Liver (tissue), 3 donors: ENCODE measurements around the gene ODC1.

ENCODE experiments used
- EGR1 ChIP-seq, 2 donors: IDR thresholded peaks; 2 replicates each; pipeline ENCODE4 v1.6.1; 2016 to 2018; ENCODE audit warnings: antibody characterized with exemption in 2 of 2, low read depth in 2 of 2
- FOXA1 ChIP-seq: IDR thresholded peaks from 2 replicates; pipeline ENCODE4 v1.6.1; 2016; ENCODE audit warnings: antibody characterized with exemption
- JUND ChIP-seq, 2 donors: IDR thresholded peaks; 2 replicates each; pipeline ENCODE4 v1.6.1; 2016; ENCODE audit warnings: antibody characterized with exemption in 2 of 2
- NR2F2 ChIP-seq: IDR thresholded peaks from 2 replicates; pipeline ENCODE4 v1.6.1; 2016; ENCODE audit warnings: antibody characterized with exemption
- RAD21 ChIP-seq, 2 donors: IDR thresholded peaks; 2 replicates each; pipeline ENCODE4 v1.6.1; 2016; ENCODE audit warnings: antibody characterized with exemption in 2 of 2, mild to moderate bottlenecking in 2 of 2
- SP1 ChIP-seq: IDR thresholded peaks from 2 replicates; pipeline ENCODE4 v1.6.1; 2018; ENCODE audit warnings: antibody characterized with exemption, mild to moderate bottlenecking
- TAF1 ChIP-seq: conservative IDR thresholded peaks from 2 replicates; pipeline ENCODE4 v1.6.1; 2016; ENCODE audit warnings: antibody characterized with exemption, mild to moderate bottlenecking
- YY1 ChIP-seq: IDR thresholded peaks from 2 replicates; pipeline ENCODE4 v1.6.1; 2016; ENCODE audit warnings: antibody characterized with exemption, mild to moderate bottlenecking
- TF ChIP-seq, protein P1 (sequence below): fragments of 150-350 bp; IDR thresholded peaks from 2 replicates; pipeline ENCODE4 v1.5.1; 2017; ENCODE audit warnings: improper control_type of control experiment, low read depth, low read length; ENCODE audit not compliant: missing input control
- TF ChIP-seq, protein P2 (sequence below): IDR thresholded peaks from 2 replicates; pipeline ENCODE4 v1.6.1; 2016; ENCODE audit warnings: antibody characterized with exemption, mild to moderate bottlenecking
- TF ChIP-seq, protein P3 (sequence below): IDR thresholded peaks from 2 replicates; pipeline ENCODE4 v1.6.1; 2016; ENCODE audit warnings: antibody characterized with exemption
- TF ChIP-seq, protein P4 (sequence below): IDR thresholded peaks from 2 replicates; pipeline ENCODE4 v1.6.1; 2016; ENCODE audit warnings: antibody characterized with exemption
- TF ChIP-seq, protein P5 (sequence below): IDR thresholded peaks from 2 replicates; pipeline ENCODE4 v1.6.1; 2016; ENCODE audit warnings: antibody characterized with exemption
- donor health status: healthy.
- donor health status: healthy.

DNA sequence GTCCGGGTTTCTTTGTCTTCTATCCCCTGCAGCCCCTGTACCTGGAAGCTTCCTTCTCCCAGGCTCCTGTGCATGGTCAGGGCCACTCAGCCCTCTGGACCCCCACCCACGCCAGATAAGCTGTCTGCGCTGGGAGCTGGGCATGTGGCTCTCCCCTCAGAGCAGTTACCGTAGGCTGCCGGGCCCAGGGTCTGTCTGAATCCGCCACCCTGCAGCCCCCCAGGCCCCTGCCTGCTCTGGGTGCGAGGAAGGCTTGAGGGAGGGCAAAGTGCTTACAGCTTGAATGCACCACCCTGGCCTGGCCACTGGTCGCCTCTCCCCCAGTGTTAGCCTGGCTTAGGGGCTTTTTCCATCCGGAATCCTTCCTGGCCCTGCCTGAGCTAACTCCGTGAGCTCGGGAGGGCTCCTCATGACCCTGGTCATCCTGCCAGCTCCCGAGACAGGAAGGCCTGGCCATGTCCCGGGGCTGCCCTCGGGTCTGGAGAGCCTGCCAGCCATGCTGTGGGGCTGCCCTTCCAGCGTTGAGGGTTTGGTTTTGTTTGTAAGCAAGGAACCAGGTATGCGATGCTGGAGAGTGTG, 50.7 kb downstream of the ODC1 start:
- TF ChIP-seq, protein P1, sequence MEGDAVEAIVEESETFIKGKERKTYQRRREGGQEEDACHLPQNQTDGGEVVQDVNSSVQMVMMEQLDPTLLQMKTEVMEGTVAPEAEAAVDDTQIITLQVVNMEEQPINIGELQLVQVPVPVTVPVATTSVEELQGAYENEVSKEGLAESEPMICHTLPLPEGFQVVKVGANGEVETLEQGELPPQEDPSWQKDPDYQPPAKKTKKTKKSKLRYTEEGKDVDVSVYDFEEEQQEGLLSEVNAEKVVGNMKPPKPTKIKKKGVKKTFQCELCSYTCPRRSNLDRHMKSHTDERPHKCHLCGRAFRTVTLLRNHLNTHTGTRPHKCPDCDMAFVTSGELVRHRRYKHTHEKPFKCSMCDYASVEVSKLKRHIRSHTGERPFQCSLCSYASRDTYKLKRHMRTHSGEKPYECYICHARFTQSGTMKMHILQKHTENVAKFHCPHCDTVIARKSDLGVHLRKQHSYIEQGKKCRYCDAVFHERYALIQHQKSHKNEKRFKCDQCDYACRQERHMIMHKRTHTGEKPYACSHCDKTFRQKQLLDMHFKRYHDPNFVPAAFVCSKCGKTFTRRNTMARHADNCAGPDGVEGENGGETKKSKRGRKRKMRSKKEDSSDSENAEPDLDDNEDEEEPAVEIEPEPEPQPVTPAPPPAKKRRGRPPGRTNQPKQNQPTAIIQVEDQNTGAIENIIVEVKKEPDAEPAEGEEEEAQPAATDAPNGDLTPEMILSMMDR, result no peak
- no peak for TF ChIP-seq SP1
- TF ChIP-seq, protein P2, sequence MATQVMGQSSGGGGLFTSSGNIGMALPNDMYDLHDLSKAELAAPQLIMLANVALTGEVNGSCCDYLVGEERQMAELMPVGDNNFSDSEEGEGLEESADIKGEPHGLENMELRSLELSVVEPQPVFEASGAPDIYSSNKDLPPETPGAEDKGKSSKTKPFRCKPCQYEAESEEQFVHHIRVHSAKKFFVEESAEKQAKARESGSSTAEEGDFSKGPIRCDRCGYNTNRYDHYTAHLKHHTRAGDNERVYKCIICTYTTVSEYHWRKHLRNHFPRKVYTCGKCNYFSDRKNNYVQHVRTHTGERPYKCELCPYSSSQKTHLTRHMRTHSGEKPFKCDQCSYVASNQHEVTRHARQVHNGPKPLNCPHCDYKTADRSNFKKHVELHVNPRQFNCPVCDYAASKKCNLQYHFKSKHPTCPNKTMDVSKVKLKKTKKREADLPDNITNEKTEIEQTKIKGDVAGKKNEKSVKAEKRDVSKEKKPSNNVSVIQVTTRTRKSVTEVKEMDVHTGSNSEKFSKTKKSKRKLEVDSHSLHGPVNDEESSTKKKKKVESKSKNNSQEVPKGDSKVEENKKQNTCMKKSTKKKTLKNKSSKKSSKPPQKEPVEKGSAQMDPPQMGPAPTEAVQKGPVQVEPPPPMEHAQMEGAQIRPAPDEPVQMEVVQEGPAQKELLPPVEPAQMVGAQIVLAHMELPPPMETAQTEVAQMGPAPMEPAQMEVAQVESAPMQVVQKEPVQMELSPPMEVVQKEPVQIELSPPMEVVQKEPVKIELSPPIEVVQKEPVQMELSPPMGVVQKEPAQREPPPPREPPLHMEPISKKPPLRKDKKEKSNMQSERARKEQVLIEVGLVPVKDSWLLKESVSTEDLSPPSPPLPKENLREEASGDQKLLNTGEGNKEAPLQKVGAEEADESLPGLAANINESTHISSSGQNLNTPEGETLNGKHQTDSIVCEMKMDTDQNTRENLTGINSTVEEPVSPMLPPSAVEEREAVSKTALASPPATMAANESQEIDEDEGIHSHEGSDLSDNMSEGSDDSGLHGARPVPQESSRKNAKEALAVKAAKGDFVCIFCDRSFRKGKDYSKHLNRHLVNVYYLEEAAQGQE, result no peak
- TF ChIP-seq YY1, result no peak
- TF ChIP-seq NR2F2, result no peak
- no peak for TF ChIP-seq RAD21 (IDR thresholded peaks at IDR 0.05)
- no peak for TF ChIP-seq FOXA1
- TF ChIP-seq EGR1 (IDR thresholded peaks at IDR 0.05; ENCODE audit: low read depth in 2 of 2), result no peak
- no peak for TF ChIP-seq TAF1
- TF ChIP-seq, protein P3, sequence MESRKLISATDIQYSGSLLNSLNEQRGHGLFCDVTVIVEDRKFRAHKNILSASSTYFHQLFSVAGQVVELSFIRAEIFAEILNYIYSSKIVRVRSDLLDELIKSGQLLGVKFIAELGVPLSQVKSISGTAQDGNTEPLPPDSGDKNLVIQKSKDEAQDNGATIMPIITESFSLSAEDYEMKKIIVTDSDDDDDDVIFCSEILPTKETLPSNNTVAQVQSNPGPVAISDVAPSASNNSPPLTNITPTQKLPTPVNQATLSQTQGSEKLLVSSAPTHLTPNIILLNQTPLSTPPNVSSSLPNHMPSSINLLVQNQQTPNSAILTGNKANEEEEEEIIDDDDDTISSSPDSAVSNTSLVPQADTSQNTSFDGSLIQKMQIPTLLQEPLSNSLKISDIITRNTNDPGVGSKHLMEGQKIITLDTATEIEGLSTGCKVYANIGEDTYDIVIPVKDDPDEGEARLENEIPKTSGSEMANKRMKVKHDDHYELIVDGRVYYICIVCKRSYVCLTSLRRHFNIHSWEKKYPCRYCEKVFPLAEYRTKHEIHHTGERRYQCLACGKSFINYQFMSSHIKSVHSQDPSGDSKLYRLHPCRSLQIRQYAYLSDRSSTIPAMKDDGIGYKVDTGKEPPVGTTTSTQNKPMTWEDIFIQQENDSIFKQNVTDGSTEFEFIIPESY, result no peak
- TF ChIP-seq, protein P4, sequence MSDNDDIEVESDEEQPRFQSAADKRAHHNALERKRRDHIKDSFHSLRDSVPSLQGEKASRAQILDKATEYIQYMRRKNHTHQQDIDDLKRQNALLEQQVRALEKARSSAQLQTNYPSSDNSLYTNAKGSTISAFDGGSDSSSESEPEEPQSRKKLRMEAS, result no peak
- TF ChIP-seq, protein P5, sequence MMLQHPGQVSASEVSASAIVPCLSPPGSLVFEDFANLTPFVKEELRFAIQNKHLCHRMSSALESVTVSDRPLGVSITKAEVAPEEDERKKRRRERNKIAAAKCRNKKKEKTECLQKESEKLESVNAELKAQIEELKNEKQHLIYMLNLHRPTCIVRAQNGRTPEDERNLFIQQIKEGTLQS, result no peak
- no peak for TF ChIP-seq JUND (IDR thresholded peaks at IDR 0.05)
